Mononuclear cell (primary cell): Measurements from ENCODE around the gene KCNT1. TPM values are rescaled to one million over a fixed set of nuclear protein-coding genes. Genes with fewer than 3 reads are reported as not detected.

Experiments used
- H3K27me3 ChIP-seq: 2 replicates; pipeline ENCODE4 v1.6.0; 2011; ENCODE audit warnings: low read length, control low read depth; ENCODE audit not compliant: insufficient read depth
- H3K4me1 ChIP-seq: 2 replicates; pipeline ENCODE4 v1.5.1; 2011; ENCODE audit warnings: mild to moderate bottlenecking, low read length, control low read depth; ENCODE audit not compliant: insufficient read depth
- H3K4me3 ChIP-seq: 2 replicates; pipeline ENCODE4 v1.5.1; 2011; ENCODE audit warnings: mild to moderate bottlenecking, low read length, moderate library complexity
- H3K9me3 ChIP-seq: 2 replicates; pipeline ENCODE4 v1.5.1; 2011; ENCODE audit warnings: low read depth, mild to moderate bottlenecking, control low read depth, low read length
- total RNA-seq: library from RNA; depleted of rRNA; stranded (reverse); fragments of >200 nt; gene quantifications from one replicate; pipeline ENCODE4 v1.2.3, GENCODE V29; 2012

KCNT1 gene
- total RNA-seq, 1 donor: 0.10 TPM

DNA sequence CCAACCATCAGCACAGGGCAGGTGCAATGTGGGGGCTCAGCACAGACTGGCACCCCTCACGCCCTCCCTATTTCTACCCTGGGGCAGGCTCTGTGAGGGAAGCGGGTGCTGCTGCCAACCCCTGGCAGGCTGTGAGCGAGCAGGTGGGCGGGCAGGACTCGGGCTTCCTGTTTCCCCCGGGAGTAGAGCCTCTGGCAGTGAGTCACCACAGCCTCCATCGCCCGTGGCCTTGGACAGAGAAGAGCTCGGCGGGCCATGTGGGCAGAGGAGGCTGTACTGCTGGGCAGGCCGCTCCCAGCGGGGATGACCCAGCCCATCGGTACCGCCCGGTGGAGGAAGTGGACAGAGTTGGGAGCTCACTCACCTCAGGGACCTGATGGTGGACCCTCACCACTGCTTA is 16.6 kb downstream of the KCNT1 start:
- Histone ChIP-seq H3K9me3 (no peaks in the 10 kb centered on the region), H3K4me1 (no peaks in the 10 kb centered on the region), H3K27me3 (peaks cover 8% of the 10 kb centered on the region), H3K4me3 (no peak overlapping the region)

DNA sequence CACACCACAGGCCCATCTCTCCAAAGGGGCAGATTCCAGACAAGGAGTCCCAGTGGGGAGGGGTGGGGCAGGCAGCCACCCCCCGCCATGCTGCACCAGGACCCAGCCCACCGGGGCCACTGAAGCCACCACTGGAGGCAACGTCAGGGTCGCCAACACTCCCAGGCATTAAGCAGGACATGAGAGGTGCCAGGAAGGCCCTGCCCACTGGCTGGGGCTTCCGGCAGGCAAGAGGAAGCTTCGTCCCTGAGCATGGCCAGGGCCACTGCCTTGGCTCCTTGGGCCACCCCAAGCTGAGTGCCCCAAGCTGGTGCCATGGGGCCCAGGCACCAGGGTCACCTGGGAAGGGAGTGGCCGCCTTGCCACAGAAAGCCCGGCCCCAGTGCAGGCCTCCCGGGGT is 17.5 kb downstream of the KCNT1 start:
- H3K4me3 ChIP-seq: no peak overlapping the region
- no peaks in the 10 kb centered on the region for H3K4me1 ChIP-seq
- H3K9me3 ChIP-seq: no peaks in the 10 kb centered on the region
- peaks cover 8% of the 10 kb centered on the region for H3K27me3 ChIP-seq

DNA sequence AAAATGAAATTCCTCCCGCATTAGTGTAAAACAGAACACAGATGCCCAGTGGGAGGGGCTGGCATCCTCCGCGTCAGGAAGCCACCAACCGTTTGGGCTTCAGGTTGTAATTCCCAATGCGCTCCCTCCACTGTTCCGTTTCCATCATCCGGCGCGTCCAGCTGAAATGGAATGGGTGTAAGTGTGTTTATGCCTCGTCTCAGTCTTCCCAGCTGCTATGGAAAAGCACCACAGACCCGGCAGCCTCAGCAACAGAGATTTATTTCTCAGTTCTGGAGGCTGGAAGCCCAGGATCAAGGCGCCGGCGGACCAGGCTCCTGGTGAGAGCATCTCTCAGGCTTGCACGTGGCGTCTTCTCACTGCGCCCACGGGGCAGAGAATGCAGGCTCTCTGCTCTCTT is 20.4 kb downstream of the KCNT1 start:
- no peaks in the 10 kb centered on the region for H3K27me3 ChIP-seq
- no peaks in the 10 kb centered on the region for H3K4me1 ChIP-seq
- no peaks in the 10 kb centered on the region for H3K9me3 ChIP-seq
- no peak overlapping the region for H3K4me3 ChIP-seq

DNA sequence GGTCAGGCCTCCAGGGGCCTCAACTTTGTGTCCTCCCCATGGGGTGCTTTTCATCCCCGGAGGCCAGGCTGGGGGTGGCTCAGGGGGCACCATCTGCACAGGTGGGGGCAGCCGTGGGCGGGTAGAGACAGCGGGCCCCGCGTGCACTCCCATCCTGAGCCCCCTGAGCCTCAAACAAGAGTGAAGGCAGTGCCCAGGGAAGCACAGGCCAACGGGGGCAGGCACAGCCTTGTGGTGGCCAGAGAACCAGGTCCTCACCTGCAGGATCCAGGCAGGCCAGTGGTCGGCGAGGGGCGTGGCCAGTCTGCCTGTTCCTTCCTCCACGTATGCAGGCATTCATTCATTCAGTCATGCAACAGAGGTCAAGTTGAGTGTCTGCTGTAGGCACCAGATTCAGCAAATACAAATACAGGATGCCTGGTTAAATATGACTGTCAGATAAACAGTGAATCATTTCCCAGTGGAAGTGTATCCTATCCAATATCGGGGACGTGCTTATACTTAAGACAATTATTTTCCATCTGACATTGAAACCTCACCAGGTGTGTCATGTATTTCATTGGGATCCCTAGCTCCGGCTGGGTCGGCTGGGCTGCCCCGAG is 22.3 kb downstream of the KCNT1 start:
- no peak overlapping the region for H3K4me3 ChIP-seq
- no peaks in the 10 kb centered on the region for H3K9me3 ChIP-seq
- no peaks in the 10 kb centered on the region for H3K4me1 ChIP-seq
- no peaks in the 10 kb centered on the region for H3K27me3 ChIP-seq

DNA sequence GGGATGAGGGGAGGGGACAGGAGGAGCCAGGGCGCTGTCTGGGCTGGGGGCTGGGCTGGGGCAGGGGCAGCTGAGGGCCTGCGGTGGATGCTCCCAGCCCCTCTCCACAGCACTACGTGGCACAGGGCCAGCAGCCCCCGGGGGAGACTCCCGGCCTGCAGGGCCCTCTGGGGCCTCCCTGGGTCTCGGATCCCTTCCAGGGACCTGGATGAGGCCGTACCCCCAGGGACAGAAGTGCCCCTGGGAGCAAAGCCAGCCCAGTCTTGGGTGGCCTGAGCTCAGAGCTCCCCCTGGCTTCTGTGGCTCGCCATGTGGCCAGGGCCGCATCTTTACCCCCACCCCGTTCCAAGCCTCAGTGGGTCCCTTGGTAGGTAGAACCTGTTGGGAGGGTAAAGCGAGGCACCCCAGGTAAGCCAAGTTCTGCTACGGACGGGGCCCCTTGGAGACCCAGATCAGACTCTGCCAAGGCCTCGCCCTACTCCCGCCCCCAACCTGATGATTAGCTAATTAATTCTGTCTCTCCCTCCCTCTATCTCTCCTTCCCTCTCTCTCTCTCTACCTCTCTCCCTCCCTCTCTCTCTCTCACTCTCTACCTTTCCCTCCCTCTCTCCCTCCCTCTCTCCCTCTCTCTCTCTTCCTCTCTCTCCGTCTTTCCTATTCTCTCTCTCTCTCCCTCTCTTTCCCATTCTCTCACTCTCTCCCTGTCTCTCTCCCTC is 24.3 kb downstream of the KCNT1 start:
- no peak overlapping the region for H3K4me3 ChIP-seq
- no peaks in the 10 kb centered on the region for H3K9me3 ChIP-seq
- no peaks in the 10 kb centered on the region for H3K27me3 ChIP-seq
- H3K4me1 ChIP-seq: no peaks in the 10 kb centered on the region

DNA sequence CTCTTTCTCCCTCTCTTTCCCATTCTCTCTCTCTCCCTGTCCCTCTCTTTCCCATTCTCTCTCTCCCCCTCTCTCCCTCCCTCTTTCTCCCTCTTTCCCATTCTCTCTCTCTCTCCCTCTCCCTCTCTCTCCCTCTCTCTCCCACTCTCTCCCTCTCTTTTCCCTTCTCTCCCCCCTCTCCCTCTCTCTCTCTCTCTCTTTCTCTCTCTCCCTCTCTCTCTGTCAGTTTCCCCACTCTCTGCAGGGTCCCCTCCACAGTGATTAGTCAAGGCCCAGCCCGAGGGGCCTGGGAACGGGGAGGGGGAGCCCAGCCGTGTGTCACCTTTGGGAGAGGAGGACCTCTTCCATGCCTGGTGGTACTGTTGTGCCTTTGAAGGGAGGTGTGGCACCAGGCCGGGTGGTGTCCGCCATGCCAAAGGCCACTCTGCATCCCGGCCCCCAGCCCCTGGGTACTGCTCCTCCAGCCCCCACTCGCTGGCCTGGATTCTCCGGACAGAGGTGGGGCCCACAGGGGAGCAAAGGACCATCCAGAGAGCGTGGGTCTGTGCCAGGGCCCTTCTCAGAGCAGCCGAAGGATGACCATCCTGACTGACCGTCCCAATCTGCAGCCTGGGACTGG is 25.4 kb downstream of the KCNT1 start:
- Histone ChIP-seq H3K4me1 (no peaks in the 10 kb centered on the region), H3K4me3 (no peak overlapping the region), H3K9me3 (no peaks in the 10 kb centered on the region)

DNA sequence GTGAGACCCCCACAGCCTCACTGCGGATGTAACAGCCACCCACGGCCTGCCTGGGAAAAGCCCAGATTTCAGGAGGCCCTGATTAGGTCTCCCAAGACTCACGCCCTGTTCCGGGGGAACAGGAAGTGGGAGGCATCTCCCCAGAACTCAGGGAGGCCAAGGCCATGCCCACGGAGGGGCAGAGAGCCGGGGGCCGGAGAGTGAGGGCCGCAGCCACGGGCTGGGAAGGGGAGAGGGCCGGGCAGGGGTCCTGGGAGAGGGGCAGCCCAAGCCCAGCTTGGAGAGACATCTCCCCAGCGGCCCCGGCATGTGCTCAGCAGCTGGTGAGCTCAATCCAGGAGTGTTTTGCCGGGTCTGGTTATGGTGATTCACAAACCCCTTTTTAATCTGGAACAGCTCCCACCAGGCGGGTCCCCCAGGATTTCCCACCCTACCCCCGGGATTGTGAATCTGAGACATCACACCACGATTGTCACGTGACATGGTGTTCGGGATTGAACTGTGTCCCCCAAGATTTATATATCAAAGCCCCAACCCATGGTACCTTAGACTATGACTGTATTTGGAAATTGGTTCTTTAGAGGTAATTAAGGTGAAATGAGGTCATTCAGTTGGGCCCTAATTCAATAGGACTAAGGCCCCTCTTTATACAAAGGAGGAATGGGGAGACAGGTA is 26.6 kb downstream of the KCNT1 start:
- Histone ChIP-seq H3K27me3 (no peaks in the 10 kb centered on the region), H3K4me1 (no peaks in the 10 kb centered on the region), H3K4me3 (no peak overlapping the region), H3K9me3 (no peaks in the 10 kb centered on the region)

More for the DNA sequence above, 25.4 kb downstream of the KCNT1 start:
- H3K27me3 ChIP-seq: no peaks in the 10 kb centered on the region

DNA sequence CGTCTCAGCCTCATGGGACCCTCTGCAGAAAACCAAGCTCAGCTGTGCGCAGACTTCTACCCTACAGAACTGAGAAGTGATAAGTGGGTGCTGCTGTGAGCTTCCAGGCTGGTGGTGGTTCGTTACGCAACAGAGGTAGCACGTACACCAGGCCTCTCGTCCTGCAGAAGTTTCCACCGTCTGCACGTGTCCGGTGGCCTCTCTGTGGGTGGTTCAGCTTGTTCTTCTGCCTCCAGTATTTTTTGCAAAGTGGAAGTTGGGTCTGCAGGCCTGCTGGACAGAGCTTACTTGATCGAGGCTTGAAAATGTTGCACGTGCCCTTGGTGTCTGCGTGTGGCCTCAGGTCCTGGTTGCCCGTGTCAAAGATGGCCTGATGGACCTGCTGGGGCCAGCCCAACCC is 27.5 kb downstream of the KCNT1 start:
- Histone ChIP-seq H3K4me1 (no peaks in the 10 kb centered on the region), H3K4me3 (no peak overlapping the region), H3K27me3 (no peaks in the 10 kb centered on the region), H3K9me3 (no peaks in the 10 kb centered on the region)

DNA sequence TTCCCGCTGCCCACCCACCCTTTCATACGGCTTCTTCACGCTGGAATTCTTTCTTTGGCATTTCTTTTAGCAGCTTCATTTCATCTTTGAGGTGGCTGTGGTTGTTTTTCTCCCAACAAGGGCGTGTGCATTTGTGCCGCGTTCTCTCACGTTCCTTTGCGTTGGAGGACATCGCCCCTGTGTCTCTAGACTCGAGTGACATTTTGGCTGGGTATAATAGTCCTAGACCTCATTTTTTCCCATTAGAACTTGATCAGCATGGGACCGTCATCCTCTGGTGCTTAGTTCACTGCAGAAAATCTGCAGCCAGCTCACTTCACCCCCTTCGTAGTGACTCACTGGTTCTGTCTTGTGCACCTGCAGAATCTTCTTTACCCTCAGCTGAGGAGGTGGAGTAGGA is 29.5 kb downstream of the KCNT1 start:
- Histone ChIP-seq H3K27me3 (no peaks in the 10 kb centered on the region), H3K4me1 (no peaks in the 10 kb centered on the region), H3K4me3 (no peak overlapping the region), H3K9me3 (no peaks in the 10 kb centered on the region)

DNA sequence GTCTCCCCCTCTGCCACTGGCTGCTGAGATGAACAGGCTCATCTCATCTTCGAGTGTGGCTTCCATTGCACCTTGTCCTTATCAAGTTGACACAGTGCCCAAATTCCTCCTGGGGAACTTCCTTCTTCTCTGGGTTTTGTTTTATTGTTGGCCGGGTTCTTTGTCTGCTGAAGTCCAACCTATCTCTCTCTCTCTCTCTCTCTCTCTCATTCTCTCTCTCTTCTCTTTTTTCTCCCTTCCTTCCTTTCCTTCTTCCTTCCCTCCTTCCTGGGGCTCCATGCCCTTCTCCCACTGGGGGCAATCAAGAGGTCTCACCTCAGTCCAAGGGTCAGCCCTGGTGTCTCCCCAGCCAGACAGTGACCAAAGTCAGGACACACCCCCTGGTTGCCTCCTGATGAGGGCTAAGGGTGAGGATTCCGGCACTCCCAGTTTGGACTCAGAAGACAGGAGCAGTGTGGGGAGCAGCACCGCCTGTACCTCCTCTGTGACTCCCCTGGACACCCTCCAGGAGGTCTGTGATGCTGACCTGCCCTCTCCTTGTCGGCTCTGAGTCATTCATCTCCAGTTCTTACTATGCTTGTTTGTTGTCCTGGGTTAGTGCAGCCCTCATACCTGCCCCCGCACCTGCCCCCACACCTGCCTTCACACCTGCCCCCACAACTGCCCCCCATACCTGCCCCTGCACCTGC is 30.7 kb downstream of the KCNT1 start:
- H3K4me3 ChIP-seq: no peak overlapping the region
- no peaks in the 10 kb centered on the region for H3K4me1 ChIP-seq
- H3K27me3 ChIP-seq: no peaks in the 10 kb centered on the region
- H3K9me3 ChIP-seq: no peaks in the 10 kb centered on the region

DNA sequence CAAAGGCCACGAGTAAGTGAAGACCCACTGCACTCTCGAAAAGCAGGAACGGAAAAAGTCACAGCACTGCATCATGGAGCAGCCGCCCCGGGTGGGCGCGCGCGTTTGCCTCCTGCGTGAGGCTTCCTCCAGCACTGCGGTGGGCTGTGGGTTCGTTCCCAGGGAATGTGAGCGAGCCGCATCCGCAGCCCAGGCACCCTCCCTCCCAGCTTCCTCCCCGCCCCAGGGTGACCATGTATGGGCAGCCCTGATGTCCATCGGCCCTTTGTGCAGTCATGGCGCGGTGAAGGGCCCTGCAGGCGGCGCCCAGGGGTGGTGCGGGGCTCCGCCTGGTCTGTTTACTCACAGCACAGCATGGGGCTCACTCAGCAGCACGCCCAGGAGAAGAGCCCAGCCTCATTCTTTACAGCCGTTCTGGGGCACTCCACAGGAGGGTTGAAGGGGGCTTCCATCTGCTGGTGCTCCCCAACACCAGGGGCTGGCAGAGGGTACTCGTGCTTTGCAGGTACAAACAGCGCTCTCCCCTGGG is 32.7 kb downstream of the KCNT1 start:
- Histone ChIP-seq H3K9me3 (no peaks in the 10 kb centered on the region), H3K4me1 (no peaks in the 10 kb centered on the region), H3K27me3 (no peaks in the 10 kb centered on the region), H3K4me3 (no peak overlapping the region)

DNA sequence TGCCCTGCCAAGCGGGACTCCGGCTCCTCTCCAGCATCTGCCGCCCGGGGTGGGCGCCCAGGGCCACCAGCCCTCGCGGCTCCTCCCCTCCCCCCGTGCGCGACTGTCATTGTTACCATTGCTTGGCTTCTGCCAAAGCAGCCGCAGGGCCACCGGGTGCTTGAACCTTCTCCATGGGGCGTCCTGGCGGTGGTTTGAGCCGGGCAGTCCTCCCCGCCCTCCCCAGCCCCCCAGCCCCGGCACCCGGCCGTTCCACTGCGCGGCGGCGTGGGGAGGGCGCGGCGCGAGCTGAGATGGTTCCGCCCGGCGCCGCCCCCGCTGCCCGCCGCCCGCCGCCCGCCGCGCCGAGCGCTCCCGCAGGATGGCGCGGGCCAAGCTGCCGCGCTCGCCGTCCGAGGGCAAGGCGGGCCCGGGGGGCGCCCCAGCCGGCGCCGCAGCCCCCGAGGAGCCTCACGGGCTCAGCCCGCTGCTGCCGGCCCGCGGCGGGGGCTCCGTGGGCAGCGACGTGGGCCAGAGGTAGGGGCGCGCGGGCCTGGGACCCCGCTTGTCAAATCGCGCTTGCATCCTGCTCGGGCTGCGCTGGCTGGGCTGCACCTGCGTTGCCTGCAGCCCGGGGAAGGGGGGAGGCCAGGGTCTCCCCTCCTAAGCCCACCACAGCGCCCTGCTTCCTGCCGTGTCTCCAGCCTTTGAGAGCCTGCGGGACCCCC is 34.4 kb downstream of the KCNT1 start:
- H3K4me3 ChIP-seq: no peak overlapping the region
- H3K9me3 ChIP-seq: no peaks in the 10 kb centered on the region
- no peaks in the 10 kb centered on the region for H3K27me3 ChIP-seq
- H3K4me1 ChIP-seq: no peaks in the 10 kb centered on the region

DNA sequence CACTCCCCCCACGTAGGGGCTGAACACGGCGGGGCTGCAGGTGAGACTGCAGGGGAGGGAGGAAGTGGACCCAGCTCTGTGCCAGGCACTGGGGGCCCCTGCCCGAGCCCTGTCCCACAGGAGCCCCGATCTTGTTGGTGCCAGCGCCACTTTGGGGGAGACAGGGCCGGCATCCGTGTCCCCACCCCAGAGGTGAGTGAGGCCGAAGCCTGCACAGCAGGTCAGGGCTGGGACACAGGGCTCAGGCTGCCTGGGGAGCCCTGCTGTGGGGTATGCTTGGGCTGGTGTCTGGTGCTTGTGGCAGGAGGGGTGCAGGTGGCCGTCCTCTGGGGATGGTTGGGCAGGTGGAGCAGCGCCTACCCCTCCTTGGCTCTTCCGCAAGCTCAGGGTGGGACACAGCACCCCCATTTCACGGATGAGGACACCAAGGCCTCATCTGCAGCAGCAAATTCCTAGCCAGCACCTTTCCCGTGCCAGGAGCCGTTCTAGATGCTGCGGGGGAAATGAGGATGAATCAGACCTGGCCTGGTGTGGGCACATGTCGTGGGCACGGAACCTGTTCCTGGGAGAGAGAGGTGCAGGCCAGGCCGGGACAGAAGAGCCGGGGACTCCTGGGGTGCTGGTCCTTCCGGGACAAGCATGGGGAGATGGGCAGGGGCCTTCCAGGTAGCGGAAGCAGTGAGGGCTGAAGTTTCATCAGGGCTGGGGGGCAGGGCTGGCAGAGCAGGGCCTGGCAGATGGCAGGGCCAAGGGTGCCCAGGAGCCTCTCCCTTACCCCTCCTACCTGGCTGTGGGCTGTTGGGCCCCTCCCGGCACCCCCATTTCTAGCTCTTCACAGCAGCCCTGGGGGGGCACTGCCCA is 35.2 kb downstream of the KCNT1 start:
- Histone ChIP-seq H3K9me3 (no peaks in the 10 kb centered on the region), H3K4me3 (no peak overlapping the region)

More for the DNA sequence above, 35.2 kb downstream of the KCNT1 start:
- H3K4me1 ChIP-seq: no peaks in the 10 kb centered on the region
- H3K27me3 ChIP-seq: no peaks in the 10 kb centered on the region
